Hepatocyte (in vitro differentiated cells): Measurements from ENCODE around the gene MGAT5B. TPM values are rescaled to one million over a fixed set of nuclear protein-coding genes. Genes with fewer than 3 reads are reported as not detected.

Experiments used
- DNase-seq: peaks from one replicate; pipeline ENCODE4 v3.0.0-alpha.2; 2016; ENCODE audit warnings: low spot score
- H2AFZ ChIP-seq: fragments of 200-600 bp; sonication (generic); 2 replicates; pipeline ENCODE4 v1.6.0; 2016; ENCODE audit warnings: antibody characterized with exemption, mild to moderate bottlenecking
- H3K27ac ChIP-seq: fragments of 200-600 bp; sonication (generic); 2 replicates; pipeline ENCODE4 v1.5.1; 2016; ENCODE audit warnings: mild to moderate bottlenecking
- H3K27me3 ChIP-seq: fragments of 200-600 bp; sonication (generic); 2 replicates; pipeline ENCODE4 v1.6.1; 2016
- H3K36me3 ChIP-seq: fragments of 200-600 bp; sonication (generic); replicated peaks from 2 replicates; pipeline ENCODE4 v1.5.1; 2016; ENCODE audit warnings: low read depth; ENCODE audit not compliant: insufficient read depth
- H3K4me1 ChIP-seq: fragments of 200-600 bp; sonication (generic); 2 replicates; pipeline ENCODE4 v1.5.1; 2016; ENCODE audit warnings: mild to moderate bottlenecking, moderate library complexity; ENCODE audit not compliant: insufficient read depth
- H3K4me2 ChIP-seq: fragments of 200-600 bp; sonication (generic); 2 replicates; pipeline ENCODE4 v1.6.0; 2016
- H3K4me3 ChIP-seq: fragments of 200-600 bp; sonication (generic); 2 replicates; pipeline ENCODE4 v1.5.1; 2016; ENCODE audit warnings: mild to moderate bottlenecking
- H3K79me2 ChIP-seq: fragments of 200-600 bp; sonication (generic); 2 replicates; pipeline ENCODE4 v1.6.0; 2017; ENCODE audit warnings: mild to moderate bottlenecking
- H3K9me2 ChIP-seq: fragments of 200-600 bp; sonication (generic); replicated peaks from 2 replicates; pipeline ENCODE4 v1.6.0; 2017; ENCODE audit warnings: mild to moderate bottlenecking; ENCODE audit not compliant: insufficient read depth
- H3K9me3 ChIP-seq: fragments of 200-600 bp; sonication (generic); 2 replicates; pipeline ENCODE4 v1.5.1; 2016; ENCODE audit warnings: low read depth, mild to moderate bottlenecking
- H4K20me1 ChIP-seq: fragments of 200-600 bp; sonication (generic); 2 replicates; pipeline ENCODE4 v1.6.0; 2016; ENCODE audit warnings: mild to moderate bottlenecking; ENCODE audit not compliant: insufficient read depth, poor library complexity, severe bottlenecking
- CTCF ChIP-seq: fragments of 200-600 bp; sonication (generic); IDR thresholded peaks from 2 replicates; pipeline ENCODE4 v1.5.1; 2016; ENCODE audit warnings: antibody characterized with exemption, mild to moderate bottlenecking; ENCODE audit not compliant: poor library complexity
- EZH2 ChIP-seq: fragments of 200-600 bp; sonication (generic); IDR thresholded peaks from 2 replicates; pipeline ENCODE4 v1.6.1; 2016; ENCODE audit warnings: antibody characterized with exemption, mild to moderate bottlenecking, borderline replicate concordance
- EZH2phosphoT487 ChIP-seq: fragments of 200-600 bp; sonication (generic); IDR thresholded peaks from one replicate; pipeline ENCODE4 v1.6.1; 2018; ENCODE audit warnings: antibody characterized with exemption, mild to moderate bottlenecking, low read depth, moderate library complexity; ENCODE audit not compliant: unreplicated experiment, severe bottlenecking
- whole genome bisulfite sequencing: methylation state at CpG from one replicate; pipeline ENCODE4 v1.1.6; 2016; ENCODE audit warnings: low lambda C conversion rate; ENCODE audit errors: missing lambda C conversion rate; 5-methylcytosine and 5-hydroxymethylcytosine counted together
- polyA plus RNA-seq: library from polyadenylated mRNA; unstranded; fragments of >200 nt; fragmentation: Nextera tagmentation; extraction: Ambion mirVana; gene quantifications from 2 replicates; pipeline ENCODE4 v1.2.1, GENCODE V29; 2016
- total RNA-seq: library from RNA; depleted of rRNA; stranded (reverse); fragments of >200 nt; gene quantifications from 2 replicates; pipeline ENCODE4 v1.2.3, GENCODE V29; 2014

MGAT5B gene
- total and polyA plus RNA-seq, 2 experiments from 2014 or later, result 0.89 to 1.1 TPM

DNA sequence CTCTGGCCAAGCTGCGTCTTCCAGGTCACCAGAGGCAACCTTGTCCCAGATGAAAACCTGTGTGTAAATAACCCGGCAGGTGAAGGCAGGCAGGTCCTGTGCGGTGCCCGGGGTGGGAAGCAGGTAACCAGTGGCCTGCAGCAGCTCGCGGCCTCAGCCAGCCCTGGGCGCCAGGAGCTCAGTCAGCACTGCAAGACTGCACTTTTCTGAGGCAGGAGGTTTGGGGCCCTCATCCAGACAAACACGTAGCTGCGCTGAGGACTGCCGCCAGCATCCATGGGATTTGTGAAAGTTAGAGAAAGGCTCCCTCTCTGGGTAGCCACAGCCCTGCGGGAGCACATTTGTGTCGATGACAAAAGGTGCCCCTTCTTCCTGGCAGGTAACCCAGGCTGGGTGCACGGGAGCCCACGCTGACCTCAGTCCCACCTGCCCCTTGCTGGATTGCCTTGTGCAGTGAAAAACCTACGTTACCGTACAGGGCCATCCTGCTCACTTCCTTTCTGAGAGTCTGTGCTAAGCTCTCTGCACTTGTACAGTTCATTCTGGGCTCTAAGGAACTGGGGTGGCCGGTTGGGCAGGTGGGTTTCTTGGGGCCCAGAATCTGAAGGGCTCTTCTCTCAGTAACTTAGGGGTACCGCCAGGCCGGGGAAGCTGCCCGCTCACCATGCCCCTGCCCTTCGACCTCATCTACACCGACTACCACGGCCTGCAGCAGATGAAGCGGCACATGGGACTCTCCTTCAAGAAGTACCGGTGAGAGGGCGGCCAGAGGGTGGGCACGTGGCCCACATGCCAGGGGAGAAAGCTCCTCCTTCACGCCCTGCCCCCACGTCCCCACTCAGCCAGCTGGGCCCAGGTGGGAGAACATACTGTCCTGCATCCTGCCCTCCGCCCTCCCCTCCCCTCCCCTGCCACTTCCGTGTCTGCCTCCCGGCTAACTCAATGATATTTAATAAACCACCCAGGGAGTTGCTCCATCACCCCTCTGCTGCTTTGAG lies 56.4 kb downstream of the MGAT5B start:
- H3K4me2 ChIP-seq, result no peak overlapping the region
- no peak for TF ChIP-seq CTCF
- no peak for TF ChIP-seq EZH2
- no peak for TF ChIP-seq EZH2phosphoT487
- no peak overlapping the region for H3K4me3 ChIP-seq
- no peak overlapping the region for H3K27ac ChIP-seq
- H2AFZ ChIP-seq, result no peak overlapping the region
- no peak for DNase-seq
- peaks cover 16% of the 10 kb centered on the region for H3K27me3 ChIP-seq
- H3K36me3 ChIP-seq, result no peaks in the 10 kb centered on the region
- H3K4me1 ChIP-seq, result no peaks in the 10 kb centered on the region
- no peaks in the 10 kb centered on the region for H3K9me2 ChIP-seq
- no peaks in the 10 kb centered on the region for H4K20me1 ChIP-seq
- WGBS, result 93% methylated on average over 26 of the region's 32 CpGs
- H3K9me3 ChIP-seq, result no peaks in the 10 kb centered on the region
- H3K79me2 ChIP-seq, result no peaks in the 10 kb centered on the region

DNA sequence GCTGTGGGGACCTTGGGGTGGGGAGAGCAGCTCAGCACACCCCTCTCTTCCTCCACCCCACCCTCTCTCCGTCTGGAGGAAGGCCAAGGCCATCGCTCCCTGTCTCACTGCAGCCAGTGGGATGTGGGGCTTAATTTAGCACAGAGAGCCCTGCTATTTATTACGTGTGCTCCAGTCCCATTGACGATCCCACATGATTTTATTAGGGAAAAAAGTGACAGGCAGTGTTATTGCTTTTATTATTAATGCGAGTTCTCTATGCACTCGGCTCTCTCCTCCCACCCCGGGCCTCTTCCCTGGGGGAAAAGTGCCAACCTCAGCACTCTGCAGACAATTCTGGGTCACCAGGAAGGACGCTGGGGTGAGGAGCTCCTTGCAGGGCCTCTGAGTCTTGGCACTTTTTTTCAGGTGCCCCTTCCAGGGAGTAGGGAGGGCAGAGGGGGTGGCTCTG lies 57.3 kb downstream of the MGAT5B start:
- DNase-seq, result no peak
- H2AFZ ChIP-seq, result no peak overlapping the region
- no peaks in the 10 kb centered on the region for H4K20me1 ChIP-seq
- no peak overlapping the region for H3K27ac ChIP-seq
- peaks cover 11% of the 10 kb centered on the region for H3K27me3 ChIP-seq
- H3K36me3 ChIP-seq, result no peaks in the 10 kb centered on the region
- TF ChIP-seq CTCF (no peak), EZH2phosphoT487 (no peak), EZH2 (no peak)
- no peaks in the 10 kb centered on the region for H3K79me2 ChIP-seq
- WGBS, result 60% methylated on average over 8 of the region's 8 CpGs
- no peaks in the 10 kb centered on the region for H3K4me1 ChIP-seq
- no peak overlapping the region for H3K4me3 ChIP-seq
- H3K9me2 ChIP-seq, result no peaks in the 10 kb centered on the region
- H3K4me2 ChIP-seq, result no peak overlapping the region
- no peaks in the 10 kb centered on the region for H3K9me3 ChIP-seq

DNA sequence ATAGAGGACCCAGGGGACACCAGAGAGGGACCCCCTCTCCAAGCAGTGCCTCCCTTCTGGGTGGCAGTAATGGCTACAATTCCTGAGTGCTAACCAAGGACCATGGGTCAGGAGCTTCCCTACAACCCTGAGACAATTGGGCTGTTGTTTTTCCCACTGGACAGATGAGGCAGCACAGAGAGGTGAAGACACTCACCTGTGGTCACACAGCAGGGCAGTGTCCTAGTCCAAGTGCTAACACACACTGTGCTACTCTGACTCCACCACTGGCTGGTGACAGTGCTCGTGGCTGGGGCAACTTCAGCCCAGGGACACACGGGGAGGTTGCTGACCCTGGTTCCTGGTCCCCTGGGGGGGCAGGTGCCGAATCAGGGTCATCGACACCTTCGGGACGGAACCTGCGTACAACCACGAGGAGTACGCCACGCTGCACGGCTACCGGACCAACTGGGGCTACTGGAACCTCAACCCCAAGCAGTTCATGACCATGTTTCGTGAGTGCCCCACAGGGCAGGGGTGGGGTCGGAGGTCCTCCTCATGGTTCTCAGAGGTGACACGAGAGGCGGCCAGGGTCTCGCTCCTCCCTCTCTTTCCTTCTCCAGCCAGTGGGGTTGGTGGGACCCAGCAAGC lies 58.1 kb downstream of the MGAT5B start:
- no peaks in the 10 kb centered on the region for H3K36me3 ChIP-seq

More for the DNA sequence above, 58.1 kb downstream of the MGAT5B start:
- Histone ChIP-seq H3K27me3 (peaks cover 6% of the 10 kb centered on the region), H3K79me2 (no peaks in the 10 kb centered on the region), H3K4me1 (no peaks in the 10 kb centered on the region), H3K4me2 (no peak overlapping the region), H4K20me1 (no peaks in the 10 kb centered on the region), H3K4me3 (no peak overlapping the region), H2AFZ (no peak overlapping the region), H3K27ac (no peak overlapping the region), H3K9me2 (no peaks in the 10 kb centered on the region), H3K9me3 (no peaks in the 10 kb centered on the region)
- DNase-seq, result no peak
- 92% methylated on average over 17 of the region's 17 CpGs for WGBS
- TF ChIP-seq EZH2 (no peak), CTCF (no peak), EZH2phosphoT487 (no peak)
